ENCODE results near the gene EXOC4. TPM values are rescaled to one million over a fixed set of nuclear protein-coding genes. Genes with fewer than 3 reads are reported as not detected.

Gene EXOC4
- total and polyA plus RNA-seq, 2 of the 8 experiments (the other 6 are each of a cell fraction or from before 2014, with no cell fraction given): 27.0 to 67.3 TPM

GRCh38 chr7:133744451-133744850, 491.6 kb downstream of the EXOC4 start:
- Histone ChIP-seq H2BK120ac (replicated peaks; ENCODE audit: low read depth, low read length) (no peak overlapping the region), H4K8ac (ENCODE audit: extremely low read depth, insufficient read depth, low read length) (no peak overlapping the region), H4K20me1 (replicated peaks in 1 of 2; ENCODE audit: control insufficient read depth in 1 of 2, insufficient read depth in 2 of 2, low read length in 2 of 2) (no peaks in the 10 kb centered on the region), H3K4me2 (ENCODE audit: insufficient read depth in 1 of 2, low read depth in 2 of 2, low read length in 2 of 2) (no peak overlapping the region), H2AFZ (ENCODE audit: low read length) (no peak overlapping the region), H3K4me1 (replicated peaks in 1 of 4; ENCODE audit: control insufficient read depth in 3 of 4, insufficient read depth in 4 of 4, low read length in 3 of 4) (peaks cover 0 to 3% (median 0%) of the 10 kb centered on the region in 4 experiments; a peak in 2 of 7 replicates), H3K14ac (ENCODE audit: insufficient read length) (no peak overlapping the region), H3K4ac (replicated peaks; ENCODE audit: insufficient read length, low read depth, low read length) (no peak overlapping the region), H3K18ac (ENCODE audit: extremely low read depth, low read length) (no peak overlapping the region), H3K9me3 (ENCODE audit: insufficient read depth in 2 of 2, low read depth in 1 of 2, low read length in 1 of 2) (no peaks in the 10 kb centered on the region), H3K23me2 (ENCODE audit: low read depth, low read length) (no peaks in the 10 kb centered on the region), H3K9ac (replicated peaks in 1 of 4; ENCODE audit: extremely low read depth in 1 of 4, low read depth in 3 of 4, low read length in 3 of 4) (no peak overlapping the region), H4K5ac (ENCODE audit: insufficient read length, low read depth, low read length) (no peak overlapping the region), H3K27me3 (replicated peaks in 1 of 4; ENCODE audit: control insufficient read depth in 3 of 4, extremely low read depth in 1 of 4, insufficient read depth in 3 of 4, low read length in 3 of 4) (no peaks in the 10 kb centered on the region), H4K91ac (replicated peaks; ENCODE audit: insufficient read length, low read length) (no peak overlapping the region), H3K56ac (replicated peaks; ENCODE audit: insufficient read length, low read depth, low read length) (no peak overlapping the region), H2BK5ac (ENCODE audit: low read depth, low read length) (no peak overlapping the region), H3K36me3 (ENCODE audit: control insufficient read depth in 2 of 4, insufficient read depth in 4 of 4, low read length in 3 of 4) (no peaks in the 10 kb centered on the region), H2BK20ac (ENCODE audit: low read length) (no peak overlapping the region), H2AK5ac (ENCODE audit: low read depth, low read length) (no peak overlapping the region), H3K79me2 (ENCODE audit: control insufficient read depth in 1 of 2, insufficient read depth in 2 of 2, low read length in 2 of 2) (no peaks in the 10 kb centered on the region), H2BK15ac (ENCODE audit: low read length) (no peak overlapping the region), H3K27ac (ENCODE audit: low read depth, low read length) (no peak overlapping the region), H3K79me1 (ENCODE audit: low read depth, low read length) (no peaks in the 10 kb centered on the region), H3K4me3 (ENCODE audit: extremely low read depth in 1 of 4, insufficient read depth in 2 of 4, low read depth in 3 of 4, low read length in 4 of 4) (no peak overlapping the region), H3K23ac (ENCODE audit: insufficient read length) (no peak overlapping the region), H2BK12ac (ENCODE audit: low read depth, low read length) (no peak overlapping the region)
- TF ChIP-seq YY1 (IDR thresholded peaks at IDR 0.05; ENCODE audit: low read depth, low read length) (no peak), ASH2L (IDR thresholded peaks at IDR 0.05; ENCODE audit: low read length) (no peak), NANOG (IDR thresholded peaks at IDR 0.05; ENCODE audit: insufficient read depth, low read depth, low read length, poor library complexity, severe bottlenecking) (no peak), TBP (IDR thresholded peaks at IDR 0.05; ENCODE audit: low read depth, low read length) (no peak), EP300 (IDR thresholded peaks at IDR 0.05; ENCODE audit: borderline replicate concordance in 1 of 2, low read depth in 2 of 2, low read length in 2 of 2) (no peak), CHD1 (IDR thresholded peaks at IDR 0.05; ENCODE audit: low read depth, low read length) (no peak), SP1 (IDR thresholded peaks at IDR 0.05; ENCODE audit: low read depth, low read length) (no peak), USF2 (IDR thresholded peaks at IDR 0.05; ENCODE audit: low read length) (no peak)
- DNase-seq (ENCODE audit: low read depth in 1 of 2, low spot score in 2 of 2) (no peak), FAIRE-seq (no peak)
- POLR2A ChIA-PET (ENCODE audit: partially characterized antibody): interaction anchor here (2.1 kb wide), 1 partner anchor 9 kb away, joined by 8 read pairs; no protein-coding TSS in a partner anchor
- CTCF ChIA-PET (ENCODE audit: partially characterized antibody): interaction anchor here (0.7 to 3.7 kb wide), 4 partner anchors 9 to 1540 kb away, joined by 3 to 11 read pairs (median 4); no protein-coding TSS in a partner anchor
- WGBS, 2 experiments (ENCODE audit: extremely low coverage in 1 of 2, insufficient coverage in 1 of 2, insufficient read length in 1 of 2, insufficient replicate concordance in 2 of 2, low coverage in 1 of 2, low lambda C conversion rate in 2 of 2, missing lambda C conversion rate in 1 of 2): 79% methylated on average over 3 of the region's 3 CpGs; no CpG with 5 or more reads in 1 of the 2 experiments
